Duodenal mucosa (tissue), 2 donors: ENCODE data around the gene TMEM100.
"Not testable (repeated sequence)": the region's sequence is repeated elsewhere in the genome, so short reads cannot be mapped to it uniquely, and the experiment has no call there.

Experiments
- H3K27ac ChIP-seq: one replicate; pipeline ENCODE4 v1.7.0; 2013; ENCODE audit warnings: low read depth, low read length
- H3K27me3 ChIP-seq, 2 donors: one replicate each; pipeline ENCODE4 v1.7.0; 2013; ENCODE audit warnings: low read length in 2 of 2, control low read depth in 1 of 2; ENCODE audit not compliant: insufficient read depth in 2 of 2, control insufficient read depth in 1 of 2
- H3K36me3 ChIP-seq, 2 donors: one replicate each; pipeline ENCODE4 v1.7.0; 2013; ENCODE audit warnings: low read length in 2 of 2, control low read depth in 1 of 2; ENCODE audit not compliant: insufficient read depth in 2 of 2, control insufficient read depth in 1 of 2
- H3K4me1 ChIP-seq, 2 donors: one replicate each; pipeline ENCODE4 v1.7.0; 2013; ENCODE audit warnings: low read length in 2 of 2, control low read depth in 1 of 2; ENCODE audit not compliant: insufficient read depth in 2 of 2, control insufficient read depth in 1 of 2
- H3K4me3 ChIP-seq, 2 donors: one replicate each; pipeline ENCODE4 v1.7.0; 2013; ENCODE audit warnings: low read length in 2 of 2, low read depth in 1 of 2
- H3K9ac ChIP-seq, 2 donors: one replicate each; pipeline ENCODE4 v1.7.0; 2013; ENCODE audit warnings: low read length in 2 of 2, low read depth in 1 of 2
- H3K9me3 ChIP-seq, 2 donors: one replicate each; pipeline ENCODE4 v1.7.0; 2013; ENCODE audit warnings: low read length in 2 of 2, control low read depth in 1 of 2; ENCODE audit not compliant: control insufficient read depth in 1 of 2

The TMEM100 gene

GRCh38 chr17:55672585-55673501 is 49.8 kb downstream of the TMEM100 start:
- Histone ChIP-seq H3K9ac (no peak overlapping the region), H3K4me3 (no peak overlapping the region), H3K27ac (no peak overlapping the region), H3K27me3 (peaks cover 0 to 3% of the 10 kb centered on the region in 2 donors), H3K36me3 (no peaks in the 10 kb centered on the region), H3K4me1 (no peaks in the 10 kb centered on the region), H3K9me3 (no peaks in the 10 kb centered on the region)

DNA sequence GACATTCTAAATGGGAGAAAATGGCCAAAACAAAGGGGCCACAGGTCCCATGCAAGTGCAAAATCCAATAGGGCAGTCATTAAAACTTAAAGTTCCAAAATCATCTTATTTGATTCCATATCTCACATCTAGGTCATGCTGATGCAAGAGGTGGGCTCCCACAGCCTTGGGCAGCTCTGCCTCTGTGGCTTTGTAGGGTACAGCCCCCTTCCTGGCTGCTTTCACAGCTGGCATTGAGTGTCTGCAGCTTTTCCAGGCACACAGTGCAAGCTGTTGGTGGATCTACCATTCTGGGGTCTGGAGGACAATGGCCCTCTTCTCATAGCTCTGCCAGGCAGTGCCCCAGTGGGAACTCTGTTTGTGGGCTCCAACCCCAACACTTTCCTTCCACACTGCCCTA is 50.7 kb downstream of the TMEM100 start:
- H3K27ac ChIP-seq, result not testable (repeated sequence)

More for the DNA sequence above, 50.7 kb downstream of the TMEM100 start:
- not testable (repeated sequence) for H3K36me3 ChIP-seq, H3K4me3 ChIP-seq, H3K4me1 ChIP-seq, H3K27me3 ChIP-seq, H3K9ac ChIP-seq, H3K9me3 ChIP-seq
